ENCODE data around the gene ITPRIPL2.

DNA sequence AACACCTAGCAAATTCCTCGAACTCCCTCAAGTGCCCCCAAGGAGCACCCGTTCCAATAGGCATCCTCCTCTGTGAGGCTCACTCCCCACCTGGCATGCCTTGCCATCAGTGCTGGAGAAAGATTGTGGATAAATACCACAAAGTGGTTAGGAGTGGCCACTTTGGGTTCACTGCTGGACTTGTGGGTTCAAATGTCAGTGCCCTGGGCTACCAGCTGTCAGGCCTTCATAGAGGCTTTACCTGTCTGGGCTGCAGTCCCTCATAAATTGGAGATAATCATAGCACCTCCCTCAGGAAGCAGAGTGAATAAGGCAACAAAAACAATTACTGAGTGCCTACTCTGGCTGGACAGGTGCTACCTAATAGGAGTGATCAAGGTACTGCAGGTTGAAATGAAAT, 52.7 kb downstream of the ITPRIPL2 start:
- TF ChIP-seq POLR2A (IDR thresholded peaks at IDR 0.05): no peak
- TF ChIP-seq, protein P1, sequence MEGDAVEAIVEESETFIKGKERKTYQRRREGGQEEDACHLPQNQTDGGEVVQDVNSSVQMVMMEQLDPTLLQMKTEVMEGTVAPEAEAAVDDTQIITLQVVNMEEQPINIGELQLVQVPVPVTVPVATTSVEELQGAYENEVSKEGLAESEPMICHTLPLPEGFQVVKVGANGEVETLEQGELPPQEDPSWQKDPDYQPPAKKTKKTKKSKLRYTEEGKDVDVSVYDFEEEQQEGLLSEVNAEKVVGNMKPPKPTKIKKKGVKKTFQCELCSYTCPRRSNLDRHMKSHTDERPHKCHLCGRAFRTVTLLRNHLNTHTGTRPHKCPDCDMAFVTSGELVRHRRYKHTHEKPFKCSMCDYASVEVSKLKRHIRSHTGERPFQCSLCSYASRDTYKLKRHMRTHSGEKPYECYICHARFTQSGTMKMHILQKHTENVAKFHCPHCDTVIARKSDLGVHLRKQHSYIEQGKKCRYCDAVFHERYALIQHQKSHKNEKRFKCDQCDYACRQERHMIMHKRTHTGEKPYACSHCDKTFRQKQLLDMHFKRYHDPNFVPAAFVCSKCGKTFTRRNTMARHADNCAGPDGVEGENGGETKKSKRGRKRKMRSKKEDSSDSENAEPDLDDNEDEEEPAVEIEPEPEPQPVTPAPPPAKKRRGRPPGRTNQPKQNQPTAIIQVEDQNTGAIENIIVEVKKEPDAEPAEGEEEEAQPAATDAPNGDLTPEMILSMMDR (IDR thresholded peaks at IDR 0.05 in 8 of 11, conservative IDR thresholded peaks at IDR 0.05 in 3 of 11): no peak

All from spleen (tissue), 7 donors.